Measurements from ENCODE around the gene TTC23L.

GRCh38 chr5:34930870-34931269, 91.9 kb downstream of the TTC23L start:
- TF ChIP-seq POLR2A (IDR thresholded peaks at IDR 0.05) (no peak), CTCF (IDR thresholded peaks at IDR 0.05) (no peak), EP300 (IDR thresholded peaks at IDR 0.05) (no peak)
